CD4-positive, alpha-beta T cell (primary cell): ENCODE results near the gene IP6K3. TPM values are rescaled to one million over a fixed set of nuclear protein-coding genes. Genes with fewer than 3 reads are reported as not detected.

ENCODE experiments used
- ATAC-seq: fragments of 200-7000 bp; cut with Tn5 transposase; one replicate; pipeline ENCODE4 v1.10.0; 2022; ENCODE audit warnings: mild to moderate bottlenecking; ENCODE audit not compliant: poor library complexity
- CTCF ChIA-PET: fragments of 350-600 bp; sonication (Branson Sonifier 250); formaldehyde crosslinking; loops from one replicate; lab custom pipeline; 2021; ENCODE audit warnings: antibody characterized with exemption, inconsistent platforms; lab: Charles Lee
- POLR2A ChIA-PET: fragments of 350-600 bp; sonication (Branson Sonifier 250); formaldehyde crosslinking; loops from one replicate; lab custom pipeline; 2021; ENCODE audit warnings: antibody characterized with exemption, inconsistent platforms; lab: Charles Lee
- DNase-seq, 14 experiments: peaks; one replicate each; pipeline ENCODE4 v3.0.0-alpha.2; 2013 to 2020; ENCODE audit warnings: mixed read lengths in 2 of 14
- H3K27ac ChIP-seq, 2 donors: one replicate each; pipeline versions ENCODE4 v1.5.1 to v1.7.0; 2013; ENCODE audit warnings: low read length in 2 of 2, low read depth in 1 of 2, mild to moderate bottlenecking in 1 of 2
- H3K27me3 ChIP-seq, 2 experiments: 1 replicate in 1 of 2; 2 replicates in 1 of 2; pipeline versions ENCODE4 v1.6.1 to v1.7.0; 2013; ENCODE audit warnings: low read length in 2 of 2, control low read depth in 1 of 2, mild to moderate bottlenecking in 1 of 2, moderate library complexity in 1 of 2; ENCODE audit not compliant: insufficient read depth in 2 of 2, control insufficient read depth in 1 of 2
- H3K36me3 ChIP-seq: one replicate; pipeline ENCODE4 v1.6.1; 2013; ENCODE audit warnings: low read length, control low read depth; ENCODE audit not compliant: insufficient read depth
- H3K4me1 ChIP-seq: one replicate; pipeline ENCODE4 v1.6.1; 2013; ENCODE audit warnings: low read length, control low read depth; ENCODE audit not compliant: insufficient read depth
- H3K4me3 ChIP-seq: one replicate; pipeline ENCODE4 v1.5.1; 2013; ENCODE audit warnings: mild to moderate bottlenecking, low read length, moderate library complexity
- H3K9me3 ChIP-seq, 2 experiments: 1 replicate in 1 of 2; 2 replicates in 1 of 2; pipeline versions ENCODE4 v1.6.1 to v1.7.0; 2013; ENCODE audit warnings: low read length in 2 of 2, mild to moderate bottlenecking in 2 of 2, control low read depth in 1 of 2, moderate library complexity in 1 of 2; ENCODE audit not compliant: control insufficient read depth in 1 of 2, insufficient read depth in 1 of 2
- H3K27ac Mint-ChIP-seq: one replicate; pipeline ENCODE4 v1.8.0; 2020; ENCODE audit warnings: mixed read lengths
- H3K27me3 Mint-ChIP-seq: one replicate; pipeline ENCODE4 v1.8.0; 2021; ENCODE audit warnings: mixed read lengths
- H3K36me3 Mint-ChIP-seq: one replicate; pipeline ENCODE4 v1.8.0; 2021; ENCODE audit warnings: low read depth, mixed read lengths
- H3K4me1 Mint-ChIP-seq: one replicate; pipeline ENCODE4 v1.8.0; 2021; ENCODE audit warnings: low read depth, mixed read lengths
- H3K4me3 Mint-ChIP-seq: one replicate; pipeline ENCODE4 v1.8.0; 2020; ENCODE audit warnings: mild to moderate bottlenecking, mixed read lengths
- H3K9me3 Mint-ChIP-seq: one replicate; pipeline ENCODE4 v1.8.0; 2020; ENCODE audit warnings: mixed read lengths
- CTCF ChIP-seq: fragments of 200-600 bp; IDR thresholded peaks from one replicate; pipeline ENCODE4 v1.8.0; 2022; ENCODE audit warnings: antibody characterized with exemption, mild to moderate bottlenecking
- intact Hi-C, 2 experiments: fragments of 100-400 bp; cut with DNase I in 1 of 2; cut with micrococcal nuclease in 1 of 2; formaldehyde crosslinking; loops; one replicate each; pipeline versions ENCODE4 v1.15.1 to v1.9.0; 2023 to 2025; cut with DNase I, micrococcal nuclease
- total RNA-seq, 174 experiments: library from RNA in 2 of 174; stranded (reverse) in 2 of 174; gene quantifications; one replicate each; pipeline ENCODE4 v1.2.3 and lab custom pipeline; 2021 to 2026

Gene IP6K3
- total RNA-seq, 2 experiments from 2014 or later = not detected

GRCh38 chr6:33678932-33679490, 67.7 kb downstream of the IP6K3 start:
- intact Hi-C loops = no loop called here
- Mint-ChIP-seq H3K4me1 (peaks cover 16% of the 10 kb centered on the region), H3K27ac (no peak overlapping the region), H3K9me3 (no peaks in the 10 kb centered on the region), H3K27me3 (no peaks in the 10 kb centered on the region), H3K36me3 (peaks cover 94% of the 10 kb centered on the region), H3K4me3 (no peak overlapping the region)
- peaks cover 0 to 4% of the 10 kb centered on the region in 2 experiments for H3K9me3 ChIP-seq
- CTCF ChIA-PET = no interaction called here
- H3K4me3 ChIP-seq = no peak overlapping the region
- peaks cover 16% of the 10 kb centered on the region for H3K4me1 ChIP-seq
- H3K27me3 ChIP-seq = no peaks in the 10 kb centered on the region
- POLR2A ChIA-PET = no interaction called here
- ATAC-seq (no peak), DNase-seq (no peak)
- TF ChIP-seq CTCF = no peak
- peaks cover 89% of the 10 kb centered on the region for H3K36me3 ChIP-seq
- H3K27ac ChIP-seq = no peak overlapping the region

- TF ChIP-seq CTCF = no peak
- ATAC-seq (no peak), DNase-seq (no peak)
- POLR2A ChIA-PET = no interaction called here
- peaks cover 12% of the 10 kb centered on the region for H3K4me1 Mint-ChIP-seq
- Histone ChIP-seq H3K9me3 (peaks cover 0 to 6% of the 10 kb centered on the region in 2 experiments), H3K27ac (no peak overlapping the region), H3K4me1 (peaks cover 11% of the 10 kb centered on the region), H3K27me3 (no peaks in the 10 kb centered on the region), H3K36me3 (peaks cover 89% of the 10 kb centered on the region), H3K4me3 (no peak overlapping the region)
- H3K27ac Mint-ChIP-seq = no peak overlapping the region
- no peaks in the 10 kb centered on the region for H3K27me3 Mint-ChIP-seq
- no peak overlapping the region for H3K4me3 Mint-ChIP-seq
- H3K9me3 Mint-ChIP-seq = no peaks in the 10 kb centered on the region
- intact Hi-C loops = no loop called here
- CTCF ChIA-PET = no interaction called here
- H3K36me3 Mint-ChIP-seq = peaks cover 91% of the 10 kb centered on the region
Measured at GRCh38 chr6:33678233-33678931, 68.3 kb downstream of the IP6K3 start.

GRCh38 chr6:33677689-33678088, 69.0 kb downstream of the IP6K3 start:
- Histone ChIP-seq H3K27ac (no peak overlapping the region), H3K27me3 (no peaks in the 10 kb centered on the region), H3K9me3 (peaks cover 0 to 6% of the 10 kb centered on the region in 2 experiments), H3K4me1 (peaks cover 4% of the 10 kb centered on the region), H3K36me3 (peaks cover 90% of the 10 kb centered on the region), H3K4me3 (no peak overlapping the region)
- ChIA-PET POLR2A (no interaction called here), CTCF (no interaction called here)
- no peaks in the 10 kb centered on the region for H3K27me3 Mint-ChIP-seq
- no peaks in the 10 kb centered on the region for H3K9me3 Mint-ChIP-seq
- no peak for TF ChIP-seq CTCF
- intact Hi-C loops = no loop called here
- ATAC-seq (no peak), DNase-seq (no peak)
- H3K4me1 Mint-ChIP-seq = peaks cover 5% of the 10 kb centered on the region
- H3K36me3 Mint-ChIP-seq = peaks cover 91% of the 10 kb centered on the region
- no peak overlapping the region for H3K4me3 Mint-ChIP-seq
- no peak overlapping the region for H3K27ac Mint-ChIP-seq
